Ishikawa (cell line): ENCODE results near the gene FOXA1.

Experiments
- CEBPB ChIP-seq: IDR thresholded peaks from 2 replicates; pipeline ENCODE4 v1.6.1; 2012
- CREB1 ChIP-seq: IDR thresholded peaks from 2 replicates; pipeline ENCODE4 v1.6.1; 2012; ENCODE audit warnings: low read depth
- EP300 ChIP-seq: IDR thresholded peaks from 2 replicates; pipeline ENCODE4 v1.6.1; 2012; ENCODE audit warnings: borderline replicate concordance
- FOXM1 ChIP-seq: IDR thresholded peaks from 2 replicates; pipeline ENCODE4 v1.6.1; 2012; ENCODE audit warnings: low read depth, borderline replicate concordance
- MAX ChIP-seq: IDR thresholded peaks from 2 replicates; pipeline ENCODE4 v1.6.1; 2012
- NFIC ChIP-seq: IDR thresholded peaks from 2 replicates; pipeline ENCODE4 v1.6.1; 2012
- RAD21 ChIP-seq: IDR thresholded peaks from 2 replicates; pipeline ENCODE4 v1.6.1; 2012; ENCODE audit warnings: low read depth
- REST ChIP-seq: IDR thresholded peaks from 2 replicates; pipeline ENCODE4 v1.6.1; 2012; ENCODE audit warnings: low read depth, mild to moderate bottlenecking
- TAF1 ChIP-seq: IDR thresholded peaks from 2 replicates; pipeline ENCODE4 v1.6.1; 2012; ENCODE audit warnings: low read depth, mild to moderate bottlenecking
- TCF12 ChIP-seq: IDR thresholded peaks from 2 replicates; pipeline ENCODE4 v1.6.1; 2012; ENCODE audit warnings: low read depth
- TEAD4 ChIP-seq: IDR thresholded peaks from 2 replicates; pipeline ENCODE4 v1.6.1; 2012
- USF1 ChIP-seq: IDR thresholded peaks from 2 replicates; pipeline ENCODE4 v1.6.1; 2012
- YY1 ChIP-seq: IDR thresholded peaks from 2 replicates; pipeline ENCODE4 v1.6.1; 2012; ENCODE audit warnings: low read depth

GRCh38 chr14:37625597-37626595 lies 30.8 kb upstream of the FOXA1 start:
- TF ChIP-seq RAD21 = no peak
- TF ChIP-seq EP300 = no peak
- no peak for TF ChIP-seq FOXM1
- TF ChIP-seq YY1 = no peak
- no peak for TF ChIP-seq MAX
- TF ChIP-seq CEBPB = no peak
- TF ChIP-seq USF1 = no peak
- TF ChIP-seq TCF12 = no peak
- TF ChIP-seq CREB1 = no peak
- TF ChIP-seq REST = no peak
- TF ChIP-seq NFIC = no peak
- TF ChIP-seq TEAD4 = no peak
- TF ChIP-seq TAF1 = no peak
